Umbilical cord (tissue), 2 donors: ENCODE measurements around the gene ENTHD1. TPM values are rescaled to one million over a fixed set of nuclear protein-coding genes. Genes with fewer than 3 reads are reported as not detected.
"Not testable (repeated sequence)": the region's sequence is repeated elsewhere in the genome, so short reads cannot be mapped to it uniquely, and the experiment has no call there.

ENCODE experiments used
- DNase-seq: peaks from one replicate; pipeline ENCODE4 v3.0.0-alpha.2; 2015; ENCODE audit warnings: low spot score
- total RNA-seq: library from RNA; depleted of rRNA; stranded (reverse); fragments of >200 nt; gene quantifications from one replicate; pipeline ENCODE4 v1.2.3, GENCODE V29; 2014; ENCODE audit warnings: low replicate concordance; ENCODE audit not compliant: insufficient read depth

ENTHD1 gene
- total RNA-seq, 1 donor from 2014 or later, result 4.8 TPM

GRCh38 chr22:39734046-39734445 lies 159.5 kb downstream of the ENTHD1 start:
- DNase-seq, result not testable (repeated sequence)

GRCh38 chr22:39733191-39733590 lies 160.4 kb downstream of the ENTHD1 start:
- DNase-seq, result no peak

GRCh38 chr22:39732625-39733024 lies 160.9 kb downstream of the ENTHD1 start:
- DNase-seq, result no peak

GRCh38 chr22:39731881-39732555 lies 161.5 kb downstream of the ENTHD1 start:
- no peak for DNase-seq

- DNase-seq, result no peak
Observed at GRCh38 chr22:39731481-39731880, 162.1 kb downstream of the ENTHD1 start.

GRCh38 chr22:39729141-39729934 lies 164.2 kb downstream of the ENTHD1 start:
- no peak for DNase-seq

GRCh38 chr22:39728236-39728860 lies 165.2 kb downstream of the ENTHD1 start:
- DNase-seq, result no peak

GRCh38 chr22:39727541-39727940 lies 166.0 kb downstream of the ENTHD1 start:
- peak; percentile 70 for DNase-seq

GRCh38 chr22:39725351-39726035 lies 168.1 kb downstream of the ENTHD1 start:
- DNase-seq, result no peak

GRCh38 chr22:39724857-39725256 lies 168.7 kb downstream of the ENTHD1 start:
- DNase-seq, result no peak

GRCh38 chr22:39724390-39724789 lies 169.2 kb downstream of the ENTHD1 start:
- DNase-seq, result no peak

GRCh38 chr22:39723899-39724351 lies 169.6 kb downstream of the ENTHD1 start:
- peak; percentile 70 for DNase-seq

GRCh38 chr22:39723463-39723862 lies 170.1 kb downstream of the ENTHD1 start:
- no peak for DNase-seq

GRCh38 chr22:39722501-39722900 lies 171.1 kb downstream of the ENTHD1 start:
- DNase-seq, result no peak

- no peak for DNase-seq
Observed at GRCh38 chr22:39722032-39722325, 171.6 kb downstream of the ENTHD1 start.

GRCh38 chr22:39721206-39722031 lies 172.1 kb downstream of the ENTHD1 start:
- no peak for DNase-seq

GRCh38 chr22:39719559-39720450 lies 173.8 kb downstream of the ENTHD1 start:
- peak; percentile 44 for DNase-seq

GRCh38 chr22:39718921-39719475 lies 174.6 kb downstream of the ENTHD1 start:
- no peak for DNase-seq

GRCh38 chr22:39718206-39718605 lies 175.4 kb downstream of the ENTHD1 start:
- no peak for DNase-seq

- no peak for DNase-seq
Observed at GRCh38 chr22:39717099-39717498, 176.5 kb downstream of the ENTHD1 start.
